PC-9 (cell line): ENCODE results near the gene HOATZ. TPM values are rescaled to one million over a fixed set of nuclear protein-coding genes. Genes with fewer than 3 reads are reported as not detected.
A peak's percentile ranks its signal among the peaks of the same experiment; 100 is the strongest.

Experiments
- BruUV-seq: library from RNA; stranded (reverse); fragments of 400-500 nt; replicated peaks from 2 replicates; lab custom pipeline; 2021; lab: Mats Ljungman, UMichigan
- CTCF ChIA-PET: fragments of 300-600 bp; sonication (Branson Sonifier 250); formaldehyde crosslinking; loops from one replicate; lab custom pipeline; 2022; ENCODE audit warnings: antibody characterized with exemption; lab: Charles Lee
- POLR2A ChIA-PET: fragments of 300-600 bp; sonication (Branson Sonifier 250); formaldehyde crosslinking; loops from one replicate; lab custom pipeline; 2022; ENCODE audit warnings: antibody characterized with exemption; ENCODE audit not compliant: unreplicated experiment; lab: Charles Lee
- DNase-seq, 2 experiments: peaks; one replicate each; pipeline versions ENCODE4 v3.0.0 to v3.0.0-alpha.2; 2015 to 2022; ENCODE audit warnings: mixed read lengths in 1 of 2
- H2AFZ ChIP-seq: fragments of 200-600 bp; sonication (generic); 2 replicates; pipeline ENCODE4 v1.8.1; 2017; ENCODE audit warnings: antibody characterized with exemption
- H3F3A ChIP-seq: fragments of 200-600 bp; sonication (generic); 2 replicates; pipeline ENCODE4 v1.8.1; 2017; ENCODE audit warnings: antibody characterized with exemption, mild to moderate bottlenecking, low read depth; ENCODE audit not compliant: insufficient read depth
- H3K27ac ChIP-seq: fragments of 200-600 bp; sonication (generic); 2 replicates; pipeline ENCODE4 v1.6.1; 2016; ENCODE audit warnings: mixed run types
- H3K27me3 ChIP-seq: fragments of 200-600 bp; sonication (generic); 2 replicates; pipeline ENCODE4 v1.6.1; 2016; ENCODE audit warnings: low read depth, mixed run types; ENCODE audit not compliant: insufficient read depth
- H3K36me3 ChIP-seq: fragments of 200-600 bp; sonication (generic); 2 replicates; pipeline ENCODE4 v1.6.1; 2016; ENCODE audit warnings: low read depth, mixed run types
- H3K4me1 ChIP-seq: fragments of 200-600 bp; sonication (generic); replicated peaks from 2 replicates; pipeline ENCODE4 v1.6.1; 2016; ENCODE audit warnings: mixed run types; ENCODE audit not compliant: insufficient read depth
- H3K4me2 ChIP-seq: fragments of 200-600 bp; sonication (generic); 2 replicates; pipeline ENCODE4 v1.6.1; 2017; ENCODE audit warnings: mixed run types
- H3K4me3 ChIP-seq: fragments of 200-600 bp; sonication (generic); 2 replicates; pipeline ENCODE4 v1.6.1; 2016; ENCODE audit warnings: mixed run types
- H3K79me2 ChIP-seq: fragments of 200-600 bp; sonication (generic); 2 replicates; pipeline ENCODE4 v1.6.1; 2017; ENCODE audit warnings: low read depth, mixed run types
- H3K9me2 ChIP-seq: fragments of 200-600 bp; sonication (generic); 2 replicates; pipeline ENCODE4 v1.8.1; 2017; ENCODE audit warnings: mild to moderate bottlenecking; ENCODE audit not compliant: insufficient read depth
- H3K9me3 ChIP-seq: fragments of 200-600 bp; sonication (generic); 2 replicates; pipeline ENCODE4 v1.8.1; 2016; ENCODE audit warnings: low read depth; ENCODE audit not compliant: insufficient read depth
- H4K20me1 ChIP-seq: fragments of 200-600 bp; sonication (generic); 2 replicates; pipeline ENCODE4 v1.8.1; 2017; ENCODE audit not compliant: insufficient read depth
- EZH2 ChIP-seq: fragments of 200-600 bp; sonication (generic); IDR thresholded peaks from 2 replicates; pipeline ENCODE4 v1.8.0; 2017; ENCODE audit warnings: antibody characterized with exemption, low read depth
- intact Hi-C: fragments of 100-400 bp; cut with micrococcal nuclease; formaldehyde crosslinking; loops from one replicate; pipeline ENCODE4 v1.10.0; 2022; ENCODE audit not compliant: unreplicated experiment
- total RNA-seq: library from RNA; stranded (reverse); gene quantifications from 2 replicates; pipeline ENCODE4 v1.2.3, GENCODE V29; 2021
- TF ChIP-seq, protein P1 (sequence below): fragments of 200-600 bp; sonication (generic); conservative IDR thresholded peaks from 2 replicates; pipeline ENCODE4 v1.6.1; 2017; ENCODE audit warnings: mixed run types, antibody characterized with exemption, mild to moderate bottlenecking, moderate library complexity

Gene HOATZ
- total RNA-seq, 1 experiment from 2014 or later, result not detected

GRCh38 chr11:111561791-111562325, 47.3 kb downstream of the HOATZ start:
- intact Hi-C loops, result no loop called here
- POLR2A ChIA-PET, result interaction anchor here (0.6 to 1.1 kb wide), 4 partner anchors 17 to 459 kb away, joined by 3 to 6 read pairs (median 3); no protein-coding TSS in a partner anchor

GRCh38 chr11:111562692-111563389, 48.3 kb downstream of the HOATZ start:
- BruUV-seq, result no TSS peak
- H3K4me2 ChIP-seq, result peak overlapping the region; percentile 32
- H3K79me2 ChIP-seq, result no peaks in the 10 kb centered on the region
- H3K9me3 ChIP-seq, result no peaks in the 10 kb centered on the region
- TF ChIP-seq EZH2, result no peak
- TF ChIP-seq, protein P1, sequence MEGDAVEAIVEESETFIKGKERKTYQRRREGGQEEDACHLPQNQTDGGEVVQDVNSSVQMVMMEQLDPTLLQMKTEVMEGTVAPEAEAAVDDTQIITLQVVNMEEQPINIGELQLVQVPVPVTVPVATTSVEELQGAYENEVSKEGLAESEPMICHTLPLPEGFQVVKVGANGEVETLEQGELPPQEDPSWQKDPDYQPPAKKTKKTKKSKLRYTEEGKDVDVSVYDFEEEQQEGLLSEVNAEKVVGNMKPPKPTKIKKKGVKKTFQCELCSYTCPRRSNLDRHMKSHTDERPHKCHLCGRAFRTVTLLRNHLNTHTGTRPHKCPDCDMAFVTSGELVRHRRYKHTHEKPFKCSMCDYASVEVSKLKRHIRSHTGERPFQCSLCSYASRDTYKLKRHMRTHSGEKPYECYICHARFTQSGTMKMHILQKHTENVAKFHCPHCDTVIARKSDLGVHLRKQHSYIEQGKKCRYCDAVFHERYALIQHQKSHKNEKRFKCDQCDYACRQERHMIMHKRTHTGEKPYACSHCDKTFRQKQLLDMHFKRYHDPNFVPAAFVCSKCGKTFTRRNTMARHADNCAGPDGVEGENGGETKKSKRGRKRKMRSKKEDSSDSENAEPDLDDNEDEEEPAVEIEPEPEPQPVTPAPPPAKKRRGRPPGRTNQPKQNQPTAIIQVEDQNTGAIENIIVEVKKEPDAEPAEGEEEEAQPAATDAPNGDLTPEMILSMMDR, result no peak
- H4K20me1 ChIP-seq, result no peaks in the 10 kb centered on the region
- H3K9me2 ChIP-seq, result no peaks in the 10 kb centered on the region
- no peaks in the 10 kb centered on the region for H3K36me3 ChIP-seq
- peak in 1 of 2 experiments; percentile 13 for DNase-seq
- H3K27ac ChIP-seq, result peak overlapping the region; percentile 66
- no peak overlapping the region for H3K4me3 ChIP-seq
- H3K27me3 ChIP-seq, result no peaks in the 10 kb centered on the region
- H3K4me1 ChIP-seq, result peaks cover 28% of the 10 kb centered on the region
- ChIA-PET POLR2A (interaction anchor here (0.7 kb wide), 1 partner anchor 21 kb away, joined by 4 read pairs; no protein-coding TSS in a partner anchor), CTCF (interaction anchor here (0.5 kb wide), 1 partner anchor 1128 kb away, joined by 13 read pairs; no protein-coding TSS in a partner anchor)
- H3F3A ChIP-seq, result peaks cover 26% of the 10 kb centered on the region
- H2AFZ ChIP-seq, result no peak overlapping the region
- intact Hi-C loops, result no loop called here

More at GRCh38 chr11:111561791-111562325, 47.3 kb downstream of the HOATZ start:
- no peaks in the 10 kb centered on the region for H3K27me3 ChIP-seq
- H3F3A ChIP-seq, result peaks cover 26% of the 10 kb centered on the region
- no peak overlapping the region for H2AFZ ChIP-seq
- H3K4me2 ChIP-seq, result peak overlapping the region; percentile 32
- H3K9me3 ChIP-seq, result no peaks in the 10 kb centered on the region; the same call in 1 of the 2 replicates
- no peak overlapping the region for H3K4me3 ChIP-seq
- no peaks in the 10 kb centered on the region for H4K20me1 ChIP-seq
- DNase-seq, result peak; percentile 38 to 94
- peak overlapping the region; percentile 66 for H3K27ac ChIP-seq
- no peaks in the 10 kb centered on the region for H3K79me2 ChIP-seq
- BruUV-seq, result no TSS peak
- H3K9me2 ChIP-seq, result no peaks in the 10 kb centered on the region
- TF ChIP-seq EZH2, result no peak
- TF ChIP-seq, protein P1, result no peak
- CTCF ChIA-PET, result no interaction called here
- no peaks in the 10 kb centered on the region for H3K36me3 ChIP-seq
- H3K4me1 ChIP-seq, result peaks cover 28% of the 10 kb centered on the region

DNA sequence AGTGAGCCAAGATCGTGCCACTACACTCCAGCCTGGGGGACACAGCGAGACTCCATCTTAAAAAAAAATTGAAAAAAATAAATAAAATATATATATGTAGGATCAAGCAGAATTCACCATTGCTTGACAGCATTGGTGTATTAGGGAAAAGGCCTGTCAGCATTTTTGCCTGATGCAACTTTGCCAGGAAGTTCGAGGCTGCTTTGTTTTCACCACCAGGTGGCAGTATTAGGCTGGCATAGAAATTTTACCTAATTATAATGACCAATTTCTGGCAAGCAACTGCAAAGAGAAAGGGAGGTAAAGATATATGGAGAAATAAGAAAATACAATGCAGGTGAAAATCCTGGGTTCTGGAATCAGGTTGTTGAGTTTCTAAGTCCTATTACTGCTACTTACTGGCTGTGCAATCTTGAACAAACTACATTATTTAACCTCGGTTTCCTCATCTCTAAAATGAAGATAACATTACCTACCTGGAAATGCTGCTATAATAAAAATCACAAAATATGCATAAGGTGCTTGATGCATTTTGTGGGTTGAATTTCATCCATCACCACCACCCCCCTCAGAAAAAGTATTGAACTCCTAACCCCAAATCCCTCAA, 50.6 kb downstream of the HOATZ start:
- ChIA-PET CTCF (interaction anchor here (1.1 kb wide), 1 partner anchor 212 kb away, joined by 4 read pairs; no protein-coding TSS in a partner anchor), POLR2A (no interaction called here)
- Histone ChIP-seq H3K4me2 (no peak overlapping the region), H3K9me2 (no peaks in the 10 kb centered on the region), H2AFZ (peak overlapping the region; percentile 61; the same call in 1 of the 2 replicates), H3K79me2 (no peaks in the 10 kb centered on the region), H4K20me1 (no peaks in the 10 kb centered on the region), H3K27me3 (no peaks in the 10 kb centered on the region), H3K9me3 (0 out of 2 replicates have a peak, but pooled peaks cover 1% of the 10 kb centered on the region), H3K4me1 (peaks cover 28% of the 10 kb centered on the region), H3K36me3 (no peaks in the 10 kb centered on the region), H3F3A (peaks cover 26% of the 10 kb centered on the region), H3K4me3 (no peak overlapping the region), H3K27ac (no peak overlapping the region)
- BruUV-seq, result no TSS peak
- TF ChIP-seq, protein P1, result peak; percentile 93
- TF ChIP-seq EZH2, result no peak
- intact Hi-C loops, result loop anchor here (1.0 to 5.0 kb wide), 3 partner anchors 113 to 276 kb away; no protein-coding TSS in a partner anchor
- DNase-seq, result peak; percentile 60 to 74
